GM23248 (cell line): ENCODE data around the gene ZDBF2. TPM values are rescaled to one million over a fixed set of nuclear protein-coding genes. Genes with fewer than 3 reads are reported as not detected.
"Not testable (repeated sequence)": the region's sequence is repeated elsewhere in the genome, so short reads cannot be mapped to it uniquely, and the experiment has no call there.

Experiments
- DNase-seq: peaks from one replicate; pipeline ENCODE4 v3.0.0-alpha.2; 2015
- H2AFZ ChIP-seq: fragments of 200-600 bp; sonication (generic); 2 replicates; pipeline ENCODE4 v1.6.1; 2016; ENCODE audit warnings: antibody characterized with exemption
- H3F3A ChIP-seq: fragments of 200-600 bp; sonication (generic); 2 replicates; pipeline ENCODE4 v1.6.1; 2016; ENCODE audit warnings: mild to moderate bottlenecking, antibody characterized with exemption, mixed run types; ENCODE audit not compliant: insufficient read depth
- H3K27ac ChIP-seq: fragments of 200-600 bp; sonication (generic); 2 replicates; pipeline ENCODE4 v1.5.1; 2016; ENCODE audit warnings: mild to moderate bottlenecking
- H3K27me3 ChIP-seq: fragments of 200-600 bp; sonication (generic); replicated peaks from 2 replicates; pipeline ENCODE4 v1.6.1; 2016; ENCODE audit warnings: mild to moderate bottlenecking; ENCODE audit not compliant: insufficient read depth
- H3K36me3 ChIP-seq: fragments of 200-600 bp; sonication (generic); 2 replicates; pipeline ENCODE4 v1.6.1; 2016; ENCODE audit warnings: low read depth, mild to moderate bottlenecking
- H3K4me1 ChIP-seq: fragments of 200-600 bp; sonication (generic); 2 replicates; pipeline ENCODE4 v1.6.1; 2016; ENCODE audit warnings: mild to moderate bottlenecking; ENCODE audit not compliant: insufficient read depth
- H3K4me2 ChIP-seq: fragments of 200-600 bp; sonication (generic); one replicate; pipeline ENCODE4 v1.6.1; 2016; ENCODE audit warnings: mild to moderate bottlenecking; ENCODE audit not compliant: unreplicated experiment
- H3K4me3 ChIP-seq: fragments of 200-600 bp; sonication (generic); 2 replicates; pipeline ENCODE4 v1.5.1; 2016; ENCODE audit warnings: mild to moderate bottlenecking
- H3K79me2 ChIP-seq: fragments of 200-600 bp; sonication (generic); 2 replicates; pipeline ENCODE4 v1.6.1; 2016; ENCODE audit warnings: mild to moderate bottlenecking; ENCODE audit not compliant: insufficient read depth
- H3K9ac ChIP-seq: fragments of 200-600 bp; sonication (generic); 2 replicates; pipeline ENCODE4 v1.6.1; 2016; ENCODE audit warnings: mild to moderate bottlenecking
- H3K9me2 ChIP-seq: fragments of 200-600 bp; sonication (generic); 2 replicates; pipeline ENCODE4 v1.6.1; 2016; ENCODE audit warnings: mixed run types, mild to moderate bottlenecking, moderate library complexity; ENCODE audit not compliant: insufficient read depth
- H3K9me3 ChIP-seq: fragments of 200-600 bp; sonication (generic); one replicate; pipeline ENCODE4 v1.6.1; 2017; ENCODE audit warnings: low read depth
- H4K20me1 ChIP-seq: fragments of 200-600 bp; sonication (generic); 2 replicates; pipeline ENCODE4 v1.6.0; 2016; ENCODE audit not compliant: insufficient read depth
- EZH2 ChIP-seq: fragments of 200-600 bp; sonication (generic); IDR thresholded peaks from 2 replicates; pipeline ENCODE4 v1.6.1; 2018; ENCODE audit warnings: antibody characterized with exemption, mild to moderate bottlenecking; ENCODE audit not compliant: insufficient read depth, poor library complexity, severe bottlenecking
- EZH2phosphoT487 ChIP-seq: fragments of 200-600 bp; sonication (generic); IDR thresholded peaks from 2 replicates; pipeline ENCODE4 v1.6.1; 2018; ENCODE audit warnings: antibody characterized with exemption, moderate library complexity, mild to moderate bottlenecking, low read depth; ENCODE audit not compliant: insufficient read depth
- WGBS, 2 experiments: methylation state at CpG; one replicate each; pipeline ENCODE4 v1.1.6; 2015 to 2017; ENCODE audit warnings: low lambda C conversion rate in 2 of 2, low coverage in 1 of 2; ENCODE audit errors: missing lambda C conversion rate in 2 of 2; 5-methylcytosine and 5-hydroxymethylcytosine counted together
- in situ Hi-C: fragments of 300-500 bp; cut with MboI; formaldehyde crosslinking; loops from 2 replicates; pipeline ENCODE4 v1.15.0; 2020
- polyA plus RNA-seq: library from polyadenylated mRNA; unstranded; fragments of >200 nt; fragmentation: Nextera tagmentation; extraction: Ambion mirVana; gene quantifications from 2 replicates; pipeline ENCODE4 v1.2.1, GENCODE V29; 2016
- total RNA-seq: library from RNA; depleted of rRNA; stranded (reverse); fragments of >200 nt; shearing (Covaris generic); gene quantifications from 2 replicates; pipeline ENCODE4 v1.2.3, GENCODE V29; 2014

ZDBF2 gene
- total and polyA plus RNA-seq, 2 experiments from 2014 or later, result 3.0 to 10.2 TPM

DNA sequence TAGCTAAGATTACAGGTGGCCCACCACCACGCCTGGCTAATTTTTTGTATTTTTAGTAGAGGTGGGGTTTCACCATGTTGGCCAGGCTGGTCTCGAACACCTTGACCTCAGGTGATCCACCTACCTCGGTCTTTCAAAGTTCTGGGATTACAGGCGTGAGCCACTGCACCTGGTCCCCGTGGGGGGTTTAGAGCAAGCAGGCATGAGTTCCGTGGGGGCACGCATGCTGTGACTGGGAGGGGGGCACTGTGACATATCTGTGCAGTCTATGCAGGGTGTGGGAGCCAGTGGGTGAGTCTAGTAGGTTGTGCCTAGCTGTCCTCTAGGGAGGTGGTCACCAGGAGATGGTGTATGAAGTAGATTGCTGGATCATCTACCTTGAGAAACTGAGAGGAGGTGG lies 16.6 kb upstream of the ZDBF2 start:
- no peaks in the 10 kb centered on the region for H4K20me1 ChIP-seq
- no peaks in the 10 kb centered on the region for H3F3A ChIP-seq
- no peak overlapping the region for H3K9ac ChIP-seq
- no peaks in the 10 kb centered on the region for H3K9me3 ChIP-seq
- H3K79me2 ChIP-seq, result no peaks in the 10 kb centered on the region
- 27 to 37% methylated on average over 7 of the region's 7 CpGs for WGBS, 2 experiments
- no peaks in the 10 kb centered on the region for H3K9me2 ChIP-seq
- no peaks in the 10 kb centered on the region for H3K36me3 ChIP-seq
- no peak overlapping the region for H3K27ac ChIP-seq
- H3K4me1 ChIP-seq, result no peaks in the 10 kb centered on the region
- no peak overlapping the region for H3K4me2 ChIP-seq
- in situ Hi-C loops, result no loop called here
- TF ChIP-seq EZH2, result no peak
- no peak for TF ChIP-seq EZH2phosphoT487
- no peak for DNase-seq
- no peak overlapping the region for H2AFZ ChIP-seq
- H3K4me3 ChIP-seq, result no peak overlapping the region
- H3K27me3 ChIP-seq, result peaks cover 83% of the 10 kb centered on the region

DNA sequence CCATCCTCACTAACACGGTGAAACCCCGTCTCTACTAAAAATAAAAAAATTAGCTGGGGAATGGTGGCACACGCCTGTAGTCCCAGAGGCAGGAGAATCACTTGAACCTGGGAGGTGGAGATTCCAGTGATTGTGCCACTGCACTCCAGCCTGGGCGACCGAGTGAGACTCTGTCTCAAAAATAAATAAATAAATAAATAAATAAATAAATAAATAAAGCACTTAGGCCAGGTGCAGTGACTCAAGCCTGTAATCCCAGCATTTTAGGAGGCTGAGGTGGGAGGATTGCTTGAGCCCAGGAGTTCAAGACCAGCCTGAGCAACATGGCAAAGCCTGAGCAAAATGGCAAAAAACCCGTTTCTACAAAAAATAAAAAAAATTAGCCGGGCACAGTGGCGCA lies 15.8 kb upstream of the ZDBF2 start:
- H4K20me1 ChIP-seq, H3K27ac ChIP-seq, H3K9me2 ChIP-seq, in situ Hi-C loops, DNase-seq, H3K36me3 ChIP-seq, H3K4me1 ChIP-seq, H3K4me2 ChIP-seq, H2AFZ ChIP-seq, H3K79me2 ChIP-seq, H3K9me3 ChIP-seq, H3K4me3 ChIP-seq, H3F3A ChIP-seq, H3K9ac ChIP-seq: not testable (repeated sequence)
- peaks cover 83% of the 10 kb centered on the region for H3K27me3 ChIP-seq
- WGBS, 2 experiments, result 48 to 59% methylated on average over 8 of the region's 8 CpGs

- in situ Hi-C loops, result loop anchor here (10.0 kb wide), 1 partner anchor 95 kb away; no protein-coding TSS in a partner anchor
- H3K4me2 ChIP-seq, result no peak overlapping the region
- 41 to 44% methylated on average over 10 of the region's 10 CpGs for WGBS, 2 experiments
Measured at GRCh38 chr2:206259376-206260187, 14.9 kb upstream of the ZDBF2 start.

DNA sequence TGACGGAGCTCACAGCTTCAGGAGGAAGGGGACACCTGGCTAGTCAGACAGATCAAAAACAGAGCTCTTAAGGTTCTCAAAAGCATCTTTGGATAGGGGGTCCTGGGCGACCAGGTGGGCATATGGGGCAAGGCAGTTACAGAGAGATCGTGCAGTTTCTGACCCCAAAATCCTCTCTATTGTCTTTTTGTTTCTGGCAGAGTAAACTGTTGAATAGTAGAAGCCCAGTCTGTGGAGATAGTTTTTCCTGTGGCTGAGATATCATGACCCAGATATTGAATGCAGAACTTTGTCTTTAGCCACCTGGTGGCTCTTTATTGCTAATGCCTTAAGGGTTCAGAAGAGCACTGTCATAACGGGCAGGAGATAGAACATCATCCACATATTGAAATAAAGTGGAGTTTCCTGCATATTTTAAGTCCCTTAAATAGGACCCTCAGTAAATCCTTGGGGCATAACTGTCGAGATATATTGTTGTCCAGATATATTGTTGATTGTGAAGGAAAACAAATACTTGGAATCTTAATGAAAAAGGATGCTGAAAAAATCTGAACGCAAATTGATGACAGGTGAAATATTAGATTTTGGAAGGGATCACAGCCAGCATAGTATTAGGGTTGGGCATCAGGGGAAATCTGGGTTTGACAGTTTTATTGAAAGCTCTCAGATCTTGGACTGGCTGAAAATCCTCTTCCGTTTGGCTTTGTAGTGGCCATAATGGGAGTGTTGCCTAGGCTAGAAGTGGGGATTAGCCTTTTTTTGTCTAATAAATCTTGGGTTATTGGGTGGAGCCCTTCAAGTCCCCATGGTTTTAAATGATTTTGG lies 14.1 kb upstream of the ZDBF2 start:
- H3K9ac ChIP-seq, result no peak overlapping the region
- H3K27me3 ChIP-seq, result peaks cover 86% of the 10 kb centered on the region
- H3K36me3 ChIP-seq, result no peaks in the 10 kb centered on the region
- DNase-seq, result peak; percentile 76
- no peaks in the 10 kb centered on the region for H3K79me2 ChIP-seq
- no peaks in the 10 kb centered on the region for H3K9me3 ChIP-seq
- H3K27ac ChIP-seq, result no peak overlapping the region
- H4K20me1 ChIP-seq, result no peaks in the 10 kb centered on the region
- no peaks in the 10 kb centered on the region for H3K9me2 ChIP-seq
- no peak overlapping the region for H2AFZ ChIP-seq
- no peak overlapping the region for H3K4me2 ChIP-seq
- no peak overlapping the region for H3K4me3 ChIP-seq
- WGBS, 2 experiments, result 14 to 17% methylated on average over 7 of the region's 7 CpGs
- no peaks in the 10 kb centered on the region for H3K4me1 ChIP-seq
- no peaks in the 10 kb centered on the region for H3F3A ChIP-seq
- TF ChIP-seq EZH2phosphoT487 (no peak), EZH2 (no peak)
- in situ Hi-C loops, result loop anchor here (10.0 kb wide), 1 partner anchor 96 kb away; no protein-coding TSS in a partner anchor

More at GRCh38 chr2:206259376-206260187, 14.9 kb upstream of the ZDBF2 start:
- Histone ChIP-seq H3K27me3 (peaks cover 86% of the 10 kb centered on the region), H2AFZ (no peak overlapping the region), H3K79me2 (no peaks in the 10 kb centered on the region), H3K4me1 (no peaks in the 10 kb centered on the region), H3K36me3 (no peaks in the 10 kb centered on the region), H3F3A (no peaks in the 10 kb centered on the region), H3K9ac (no peak overlapping the region), H4K20me1 (no peaks in the 10 kb centered on the region), H3K4me3 (no peak overlapping the region), H3K9me2 (no peaks in the 10 kb centered on the region), H3K9me3 (no peaks in the 10 kb centered on the region), H3K27ac (no peak overlapping the region)
- TF ChIP-seq EZH2 (no peak), EZH2phosphoT487 (no peak)
- DNase-seq, result no peak
